Right lobe of liver (tissue), 4 donors: Measurements from ENCODE around the gene FNDC3B.

ENCODE experiments used
- POLR2A ChIP-seq: fragments of 450-650 bp; IDR thresholded peaks from one replicate; pipeline ENCODE4 v1.6.1; 2017; ENCODE audit warnings: antibody characterized with exemption, mild to moderate bottlenecking
- TF ChIP-seq, protein P1 (sequence below), 4 donors: fragments of 200-600 bp in 3 of 4; fragments of 450-650 bp in 1 of 4; IDR thresholded peaks; one replicate each; pipeline versions ENCODE4 v1.5.1 to v1.8.0; 2016 to 2022; ENCODE audit warnings: antibody characterized with exemption in 4 of 4, mild to moderate bottlenecking in 2 of 4
- donor health status: DM: no; HTN: no; CAD: no.
- donor health status: DM: no; HTN: no; CAD: no.
- donor health status: DM: no; HTN: yes; CAD: no.

DNA sequence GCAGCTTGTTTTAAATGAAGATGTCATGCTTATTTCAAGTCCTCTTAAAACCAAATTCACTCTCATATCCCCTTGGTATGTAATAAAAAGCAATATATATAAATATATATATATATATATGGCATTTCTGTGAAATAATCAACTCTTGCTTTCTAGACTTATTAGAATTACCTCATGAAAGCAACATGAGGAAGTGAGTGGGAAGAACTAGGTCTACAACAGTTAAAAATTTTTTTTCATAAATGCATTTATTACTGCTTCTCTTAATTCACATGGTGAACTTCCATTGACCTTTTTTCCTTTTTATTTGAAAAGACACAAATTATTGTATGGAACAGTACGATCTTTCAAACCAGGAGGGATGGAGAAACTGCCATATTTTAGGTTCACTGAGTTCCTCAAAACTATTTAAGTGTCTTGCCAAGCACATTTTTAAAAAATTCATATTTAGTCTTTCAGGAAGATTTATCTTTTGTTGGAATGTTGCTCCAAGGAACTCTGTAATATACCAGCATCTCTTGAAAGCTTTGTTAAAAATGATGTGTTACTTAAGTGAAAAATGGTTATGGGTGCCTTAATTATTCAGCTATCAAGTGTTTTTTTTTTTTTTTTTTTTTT is 223.7 kb downstream of the FNDC3B start:
- TF ChIP-seq, protein P1, sequence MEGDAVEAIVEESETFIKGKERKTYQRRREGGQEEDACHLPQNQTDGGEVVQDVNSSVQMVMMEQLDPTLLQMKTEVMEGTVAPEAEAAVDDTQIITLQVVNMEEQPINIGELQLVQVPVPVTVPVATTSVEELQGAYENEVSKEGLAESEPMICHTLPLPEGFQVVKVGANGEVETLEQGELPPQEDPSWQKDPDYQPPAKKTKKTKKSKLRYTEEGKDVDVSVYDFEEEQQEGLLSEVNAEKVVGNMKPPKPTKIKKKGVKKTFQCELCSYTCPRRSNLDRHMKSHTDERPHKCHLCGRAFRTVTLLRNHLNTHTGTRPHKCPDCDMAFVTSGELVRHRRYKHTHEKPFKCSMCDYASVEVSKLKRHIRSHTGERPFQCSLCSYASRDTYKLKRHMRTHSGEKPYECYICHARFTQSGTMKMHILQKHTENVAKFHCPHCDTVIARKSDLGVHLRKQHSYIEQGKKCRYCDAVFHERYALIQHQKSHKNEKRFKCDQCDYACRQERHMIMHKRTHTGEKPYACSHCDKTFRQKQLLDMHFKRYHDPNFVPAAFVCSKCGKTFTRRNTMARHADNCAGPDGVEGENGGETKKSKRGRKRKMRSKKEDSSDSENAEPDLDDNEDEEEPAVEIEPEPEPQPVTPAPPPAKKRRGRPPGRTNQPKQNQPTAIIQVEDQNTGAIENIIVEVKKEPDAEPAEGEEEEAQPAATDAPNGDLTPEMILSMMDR (IDR thresholded peaks at IDR 0.05) = no peak
- no peak for TF ChIP-seq POLR2A
